KMS-11 (cell line): ENCODE results near the gene IKBKE.

Experiments
- H2AFZ ChIP-seq: fragments of 200-600 bp; sonication (generic); 2 replicates; pipeline ENCODE4 v1.6.1; 2016; ENCODE audit warnings: antibody characterized with exemption, mixed run types, low read depth
- H3K27ac ChIP-seq: fragments of 200-600 bp; sonication (generic); 2 replicates; pipeline ENCODE4 v1.6.1; 2016; ENCODE audit warnings: mild to moderate bottlenecking, mixed run types
- H3K27me3 ChIP-seq: fragments of 200-600 bp; sonication (generic); 2 replicates; pipeline ENCODE4 v1.6.1; 2017; ENCODE audit warnings: mild to moderate bottlenecking, low read depth, mixed run types, moderate library complexity; ENCODE audit not compliant: insufficient read depth
- H3K36me3 ChIP-seq: fragments of 200-600 bp; sonication (generic); 2 replicates; pipeline ENCODE4 v1.6.1; 2017; ENCODE audit warnings: mild to moderate bottlenecking, mixed run types; ENCODE audit not compliant: insufficient read depth
- H3K4me1 ChIP-seq: fragments of 200-600 bp; sonication (generic); 2 replicates; pipeline ENCODE4 v1.6.1; 2016; ENCODE audit warnings: mild to moderate bottlenecking, low read depth, mixed run types; ENCODE audit not compliant: poor library complexity, severe bottlenecking
- H3K4me2 ChIP-seq: fragments of 200-600 bp; sonication (generic); 2 replicates; pipeline ENCODE4 v1.7.0; 2016; ENCODE audit warnings: mild to moderate bottlenecking, mixed run types
- H3K4me3 ChIP-seq: fragments of 200-600 bp; sonication (generic); IDR thresholded peaks from 2 replicates; pipeline ENCODE4 v1.6.1; 2017; ENCODE audit warnings: low read depth, low read length, mixed read lengths; ENCODE audit not compliant: insufficient read depth
- H3K79me2 ChIP-seq: fragments of 200-600 bp; sonication (generic); 2 replicates; pipeline ENCODE4 v1.6.1; 2016; ENCODE audit warnings: low read depth, mixed run types; ENCODE audit not compliant: insufficient read depth
- H3K9ac ChIP-seq: fragments of 200-600 bp; sonication (generic); 2 replicates; pipeline ENCODE4 v1.6.1; 2016; ENCODE audit warnings: mild to moderate bottlenecking, mixed run types
- H4K20me1 ChIP-seq: fragments of 200-600 bp; sonication (generic); 2 replicates; pipeline ENCODE4 v1.6.1; 2016; ENCODE audit warnings: mild to moderate bottlenecking, mixed run types; ENCODE audit not compliant: insufficient read depth
- CTCF ChIP-seq: fragments of 200-600 bp; sonication (generic); conservative IDR thresholded peaks from 2 replicates; pipeline ENCODE4 v1.6.1; 2017; ENCODE audit warnings: low read depth, mild to moderate bottlenecking, antibody characterized with exemption, low read length, moderate library complexity, mixed read lengths

Gene IKBKE

GRCh38 chr1:206476058-206476457 lies 5.8 kb downstream of the IKBKE start:
- Histone ChIP-seq H3K4me1 (peaks cover 48% of the 10 kb centered on the region), H3K27me3 (no peaks in the 10 kb centered on the region), H3K79me2 (peaks cover 8% of the 10 kb centered on the region; the same call in 1 of the 2 replicates), H3K36me3 (0 out of 2 replicates have a peak, but pooled peaks cover 4% of the 10 kb centered on the region), H3K9ac (no peak overlapping the region), H3K27ac (no peak overlapping the region; the same call in 1 of the 2 replicates), H2AFZ (no peak overlapping the region), H3K4me2 (no peak overlapping the region), H4K20me1 (no peaks in the 10 kb centered on the region), H3K4me3 (no peak overlapping the region)
- no peak for TF ChIP-seq CTCF

DNA sequence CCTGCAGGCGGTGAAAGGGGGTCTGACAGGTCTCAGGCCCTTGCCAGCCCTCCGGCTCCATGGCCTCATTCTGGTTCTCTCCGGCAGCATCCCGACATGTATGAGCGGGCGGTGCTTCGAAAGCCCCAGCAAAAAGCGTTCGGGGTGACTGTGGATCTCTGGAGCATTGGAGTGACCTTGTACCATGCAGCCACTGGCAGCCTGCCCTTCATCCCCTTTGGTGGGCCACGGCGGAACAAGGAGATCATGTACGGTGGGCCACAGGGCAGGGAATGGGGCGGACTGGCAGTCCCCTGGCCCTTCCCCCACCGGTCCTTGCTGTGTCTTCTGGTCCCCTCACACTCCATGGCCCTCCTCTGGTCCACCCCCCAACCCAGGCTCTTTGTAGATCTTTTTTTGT lies 6.3 kb downstream of the IKBKE start:
- no peak overlapping the region for H3K4me3 ChIP-seq
- H3K36me3 ChIP-seq: 0 out of 2 replicates have a peak, but pooled peaks cover 4% of the 10 kb centered on the region
- peaks cover 43% of the 10 kb centered on the region for H3K4me1 ChIP-seq
- no peak for TF ChIP-seq CTCF
- H3K27ac ChIP-seq: no peak overlapping the region
- no peak overlapping the region for H2AFZ ChIP-seq
- H3K27me3 ChIP-seq: no peaks in the 10 kb centered on the region
- no peak overlapping the region for H3K9ac ChIP-seq
- H3K79me2 ChIP-seq: peaks cover 8% of the 10 kb centered on the region; the same call in 1 of the 2 replicates
- no peak overlapping the region for H3K4me2 ChIP-seq
- H4K20me1 ChIP-seq: no peaks in the 10 kb centered on the region

- H3K9ac ChIP-seq: no peak overlapping the region
- no peaks in the 10 kb centered on the region for H4K20me1 ChIP-seq
- H3K27me3 ChIP-seq: no peaks in the 10 kb centered on the region
- peaks cover 5% of the 10 kb centered on the region; the same call in 1 of the 2 replicates for H3K79me2 ChIP-seq
- H3K4me3 ChIP-seq: no peak overlapping the region
- peaks cover 38% of the 10 kb centered on the region for H3K4me1 ChIP-seq
- 0 out of 2 replicates have a peak, but pooled peaks cover 4% of the 10 kb centered on the region for H3K36me3 ChIP-seq
- H2AFZ ChIP-seq: no peak overlapping the region
- no peak overlapping the region for H3K4me2 ChIP-seq
- no peak overlapping the region for H3K27ac ChIP-seq
- TF ChIP-seq CTCF: no peak
These were observed 6.8 kb downstream of the IKBKE start for GRCh38 chr1:206477110-206477509.

- Histone ChIP-seq H3K4me3 (no peak overlapping the region), H4K20me1 (no peaks in the 10 kb centered on the region), H2AFZ (no peak overlapping the region), H3K27me3 (no peaks in the 10 kb centered on the region), H3K79me2 (no peaks in the 10 kb centered on the region; the same call in 1 of the 2 replicates), H3K36me3 (0 out of 2 replicates have a peak, but pooled peaks cover 4% of the 10 kb centered on the region), H3K4me2 (no peak overlapping the region), H3K9ac (no peak overlapping the region), H3K27ac (no peak overlapping the region), H3K4me1 (peaks cover 31% of the 10 kb centered on the region)
- TF ChIP-seq CTCF: no peak
These were observed 7.5 kb downstream of the IKBKE start for GRCh38 chr1:206477581-206478380.
